Epithelial cell of esophagus (primary cell): ENCODE results near the gene ASB18.

Source experiments
- DNase-seq: peaks from one replicate; pipeline ENCODE4 v3.0.0; 2010; ENCODE audit warnings: low read depth
- H3K4me3 ChIP-seq: 2 replicates; pipeline ENCODE4 v1.5.1; 2011; ENCODE audit warnings: mild to moderate bottlenecking, low read length, control low read depth
- TF ChIP-seq, protein P1 (sequence below): IDR thresholded peaks from 2 replicates; pipeline ENCODE4 v1.5.1; 2011; ENCODE audit warnings: low read depth, mild to moderate bottlenecking, low read length, control low read depth, inconsistent platforms; ENCODE audit not compliant: insufficient read depth; ENCODE audit errors: missing control alignments

ASB18 gene

DNA sequence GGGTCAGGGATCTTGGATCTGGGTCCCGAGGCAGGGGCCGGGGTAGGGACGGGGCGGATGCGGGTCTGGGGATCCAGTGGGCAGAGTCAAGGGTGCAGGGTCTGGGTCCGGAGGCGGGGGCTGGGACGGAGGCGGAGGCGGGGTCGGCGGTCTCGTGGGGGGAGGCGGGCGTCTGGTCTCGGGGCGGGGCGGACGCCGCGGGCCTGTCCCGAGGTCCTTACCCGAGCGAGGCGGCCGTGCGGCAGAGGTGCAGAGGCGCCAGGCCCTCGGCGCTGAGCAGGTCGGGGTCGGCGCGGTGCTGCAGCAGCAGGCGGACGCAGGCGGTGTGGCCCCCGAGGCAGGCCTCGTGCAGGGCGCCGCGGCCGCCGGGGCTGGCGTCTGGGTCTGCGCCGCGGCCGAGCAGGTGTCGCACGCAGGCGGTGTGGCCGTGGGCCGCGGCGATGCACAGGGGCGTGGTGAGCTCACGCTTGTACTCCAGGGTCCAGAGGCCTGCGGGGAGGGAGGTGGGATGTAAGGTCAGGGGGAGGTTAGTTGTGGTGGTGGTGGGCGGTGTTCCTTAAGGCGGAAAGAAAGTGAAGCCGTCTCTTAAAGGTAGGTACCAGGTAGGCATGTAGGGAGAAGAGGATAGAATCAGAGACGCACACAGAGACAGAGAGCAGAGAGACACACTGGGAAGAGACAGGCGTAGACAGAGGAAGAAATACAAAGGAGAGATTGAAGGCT, 26.6 kb downstream of the ASB18 start:
- no peak overlapping the region for H3K4me3 ChIP-seq
- no peak for DNase-seq
- TF ChIP-seq, protein P1, sequence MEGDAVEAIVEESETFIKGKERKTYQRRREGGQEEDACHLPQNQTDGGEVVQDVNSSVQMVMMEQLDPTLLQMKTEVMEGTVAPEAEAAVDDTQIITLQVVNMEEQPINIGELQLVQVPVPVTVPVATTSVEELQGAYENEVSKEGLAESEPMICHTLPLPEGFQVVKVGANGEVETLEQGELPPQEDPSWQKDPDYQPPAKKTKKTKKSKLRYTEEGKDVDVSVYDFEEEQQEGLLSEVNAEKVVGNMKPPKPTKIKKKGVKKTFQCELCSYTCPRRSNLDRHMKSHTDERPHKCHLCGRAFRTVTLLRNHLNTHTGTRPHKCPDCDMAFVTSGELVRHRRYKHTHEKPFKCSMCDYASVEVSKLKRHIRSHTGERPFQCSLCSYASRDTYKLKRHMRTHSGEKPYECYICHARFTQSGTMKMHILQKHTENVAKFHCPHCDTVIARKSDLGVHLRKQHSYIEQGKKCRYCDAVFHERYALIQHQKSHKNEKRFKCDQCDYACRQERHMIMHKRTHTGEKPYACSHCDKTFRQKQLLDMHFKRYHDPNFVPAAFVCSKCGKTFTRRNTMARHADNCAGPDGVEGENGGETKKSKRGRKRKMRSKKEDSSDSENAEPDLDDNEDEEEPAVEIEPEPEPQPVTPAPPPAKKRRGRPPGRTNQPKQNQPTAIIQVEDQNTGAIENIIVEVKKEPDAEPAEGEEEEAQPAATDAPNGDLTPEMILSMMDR, result no peak

DNA sequence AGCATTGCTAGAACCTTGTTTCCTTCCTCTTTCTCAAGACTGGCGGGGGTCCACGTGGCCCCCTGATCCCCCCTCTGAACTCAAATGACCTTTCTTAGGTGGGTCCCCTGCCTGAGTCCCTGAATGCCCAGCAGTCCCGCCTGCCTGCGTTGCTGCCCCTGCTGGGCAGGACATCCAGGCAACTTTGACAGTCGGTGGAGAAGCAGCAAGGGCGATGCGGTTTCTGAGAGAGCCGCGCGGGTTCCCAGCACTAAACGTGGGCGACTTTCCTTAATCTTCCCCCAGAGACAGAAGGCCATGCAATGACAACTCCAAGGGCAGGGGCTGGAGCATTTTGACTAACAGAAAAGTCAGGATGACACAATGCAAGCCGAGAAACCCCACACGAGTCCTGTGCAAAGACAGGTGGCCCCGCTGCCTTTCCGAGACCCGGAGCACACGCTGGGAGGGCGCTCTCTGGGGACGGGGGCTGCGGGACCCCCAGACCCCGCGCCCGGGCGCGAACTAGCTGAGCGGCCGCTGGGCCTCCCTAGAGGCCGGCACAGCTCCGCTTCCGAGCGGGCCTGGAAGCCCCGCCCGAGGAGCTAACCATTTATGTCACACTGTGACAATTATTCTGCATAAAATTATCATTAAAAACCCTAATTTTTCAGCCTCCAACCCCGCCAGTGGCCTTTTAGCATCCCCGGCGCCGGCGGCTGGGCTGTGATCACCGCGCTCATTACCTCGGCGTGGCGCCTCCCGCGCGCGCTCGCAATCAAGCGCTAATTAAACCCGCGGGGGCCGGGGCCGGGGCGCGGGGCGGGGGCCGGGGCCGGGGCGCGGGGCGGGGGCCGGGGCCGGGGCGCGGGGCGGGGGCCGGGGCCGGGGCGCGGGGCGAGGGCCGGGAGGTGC, 27.4 kb downstream of the ASB18 start:
- no peak for DNase-seq
- H3K4me3 ChIP-seq, result no peak overlapping the region
- TF ChIP-seq, protein P1, result no peak

DNA sequence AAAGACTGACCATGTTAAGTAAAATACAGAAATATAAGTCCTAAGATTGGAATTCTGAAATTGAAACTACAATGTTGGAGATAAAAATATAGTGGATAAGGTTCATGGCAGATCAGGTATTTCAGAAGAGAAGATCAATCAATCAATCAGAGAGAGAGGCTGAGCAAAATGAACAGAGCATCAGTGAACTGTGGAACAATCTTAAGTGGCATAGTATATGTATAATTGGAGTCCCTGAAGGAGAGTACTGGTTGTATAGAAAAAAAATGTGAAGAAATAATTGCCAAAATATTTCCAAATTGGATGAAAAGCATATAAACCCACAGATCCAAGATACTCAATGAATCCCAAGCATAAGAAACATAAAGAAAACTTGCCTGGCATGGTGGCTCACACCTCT, 35.0 kb downstream of the ASB18 start:
- no peak for DNase-seq
- no peak overlapping the region for H3K4me3 ChIP-seq
- TF ChIP-seq, protein P1, result no peak

DNA sequence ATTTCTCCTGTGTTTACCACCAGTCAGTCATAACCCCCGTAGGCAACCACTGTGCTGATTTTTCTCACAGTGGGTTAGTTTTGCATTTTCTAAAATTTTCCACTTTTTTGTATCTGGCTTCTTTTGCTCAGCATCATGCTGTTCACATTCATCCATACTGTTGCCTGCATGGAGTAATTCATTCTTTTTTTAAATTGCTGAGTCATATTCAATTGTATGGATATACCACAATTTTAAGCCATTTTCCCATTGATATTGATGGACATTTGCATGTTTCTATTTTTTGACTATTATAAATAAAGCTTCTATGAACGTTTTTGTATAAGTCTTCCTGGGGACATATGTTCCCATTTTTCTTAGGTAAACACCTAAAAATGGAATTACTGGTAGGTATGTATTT, 40.5 kb downstream of the ASB18 start:
- no peak for DNase-seq
- TF ChIP-seq, protein P1, result no peak
- no peak overlapping the region for H3K4me3 ChIP-seq

DNA sequence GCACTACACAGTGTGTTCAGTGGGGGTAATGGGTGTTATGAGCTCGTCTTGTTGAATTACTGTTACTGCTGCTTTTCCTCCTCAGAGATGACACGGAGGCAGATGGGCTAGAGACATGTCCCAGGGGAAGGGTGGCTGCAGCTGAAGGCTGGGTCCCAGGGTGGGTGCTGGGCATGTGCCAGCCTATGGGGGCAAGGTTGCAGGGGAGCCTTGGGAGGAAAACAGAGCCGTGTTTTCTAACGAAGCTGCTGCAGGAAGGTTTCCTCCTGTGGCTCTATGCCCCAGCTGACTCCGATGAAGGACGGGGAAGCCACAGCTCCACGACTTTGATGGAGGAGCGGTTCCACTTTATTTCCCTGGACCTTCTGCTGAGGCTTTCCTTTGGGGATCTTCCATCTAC, 42.4 kb downstream of the ASB18 start:
- TF ChIP-seq, protein P1, result no peak
- no peak for DNase-seq
- H3K4me3 ChIP-seq, result no peak overlapping the region

DNA sequence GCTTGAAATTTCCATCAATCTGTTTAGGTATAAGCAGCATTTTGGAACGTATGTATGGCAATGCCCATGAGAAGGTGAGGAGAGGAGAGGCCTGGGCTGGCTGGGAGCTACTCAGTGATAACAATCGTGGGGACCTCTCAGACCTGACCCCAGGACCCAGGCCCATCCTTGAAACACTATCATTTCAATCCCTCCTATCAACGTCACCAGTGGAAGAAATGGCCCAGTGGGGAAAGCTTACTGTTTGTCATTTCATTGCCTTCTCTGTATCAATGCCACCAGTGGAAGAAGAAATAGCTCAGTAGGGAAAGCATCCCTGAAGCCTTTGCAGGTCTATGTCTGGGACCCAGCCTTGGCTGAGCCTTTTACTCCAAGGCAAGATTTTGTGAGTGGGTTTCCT, 44.8 kb downstream of the ASB18 start:
- H3K4me3 ChIP-seq, result no peak overlapping the region
- TF ChIP-seq, protein P1, result no peak
- DNase-seq, result no peak

DNA sequence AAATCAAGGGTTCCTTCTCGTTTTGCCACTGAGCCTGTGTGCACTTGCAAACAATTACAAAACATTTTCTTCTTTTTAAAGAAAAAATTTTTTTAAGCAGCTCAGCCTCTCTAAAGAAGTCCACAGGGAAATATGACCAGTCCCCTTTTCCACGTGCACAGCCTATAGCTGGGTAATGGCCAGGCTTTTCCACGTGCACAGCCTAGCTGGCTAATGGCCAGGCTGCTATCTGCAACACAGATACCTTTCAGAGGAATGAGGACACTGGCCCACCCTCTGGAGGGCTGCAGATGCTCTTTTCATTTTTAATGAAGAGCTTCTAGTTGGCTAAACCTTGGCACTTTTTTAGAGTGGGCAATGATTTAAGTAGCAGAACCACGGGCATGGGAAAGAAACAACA, 46.3 kb downstream of the ASB18 start:
- TF ChIP-seq, protein P1, result no peak

More for the DNA sequence above, 46.3 kb downstream of the ASB18 start:
- no peak for DNase-seq
- H3K4me3 ChIP-seq, result no peak overlapping the region
